Measurements from ENCODE around the gene NABP1.

The NABP1 gene

DNA sequence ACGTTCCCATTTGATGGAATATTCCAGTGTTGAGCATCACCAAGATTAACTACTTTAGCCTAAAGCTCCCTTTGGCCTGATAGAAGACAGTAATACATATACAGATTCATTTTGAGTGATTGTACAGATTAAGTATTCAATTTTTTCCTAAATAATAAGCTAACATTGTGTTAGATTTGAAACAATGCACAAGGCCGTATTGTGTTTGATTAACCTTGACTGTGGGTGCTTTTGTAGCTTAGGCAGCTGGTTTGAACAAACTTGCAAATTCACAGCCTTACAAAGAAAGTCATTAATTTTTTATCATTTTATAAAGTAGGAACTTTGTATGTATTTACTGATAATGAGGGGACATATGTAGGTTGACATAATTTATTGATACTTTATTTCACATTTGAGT lies 29.6 kb downstream of the NABP1 start:
- DNase-seq (ENCODE audit: low read depth), result no peak

DNA sequence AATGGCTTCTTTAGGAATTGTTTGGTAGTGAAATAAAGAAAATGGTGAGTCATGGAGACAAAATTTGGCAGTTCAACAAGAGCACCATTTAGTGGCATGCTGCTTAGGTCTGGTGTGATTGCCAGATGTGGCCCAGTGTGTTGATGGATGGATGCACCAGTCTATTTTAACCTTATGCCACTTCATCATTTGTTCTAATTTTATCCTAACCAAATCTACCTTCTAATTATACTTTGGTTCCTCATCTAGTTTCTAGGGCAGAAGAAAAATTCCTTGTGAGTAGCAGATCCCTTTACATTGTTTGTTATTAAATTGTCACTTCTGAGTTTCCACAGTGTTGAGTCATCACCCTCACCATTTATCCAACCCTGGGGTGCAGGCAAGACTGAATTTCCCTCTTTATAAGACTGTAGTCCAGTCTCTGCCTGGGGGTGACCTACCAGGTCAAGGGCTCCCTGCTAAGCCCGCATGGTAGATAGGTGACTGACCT lies 32.5 kb downstream of the NABP1 start:
- no peak for DNase-seq (ENCODE audit: low read depth)

DNA sequence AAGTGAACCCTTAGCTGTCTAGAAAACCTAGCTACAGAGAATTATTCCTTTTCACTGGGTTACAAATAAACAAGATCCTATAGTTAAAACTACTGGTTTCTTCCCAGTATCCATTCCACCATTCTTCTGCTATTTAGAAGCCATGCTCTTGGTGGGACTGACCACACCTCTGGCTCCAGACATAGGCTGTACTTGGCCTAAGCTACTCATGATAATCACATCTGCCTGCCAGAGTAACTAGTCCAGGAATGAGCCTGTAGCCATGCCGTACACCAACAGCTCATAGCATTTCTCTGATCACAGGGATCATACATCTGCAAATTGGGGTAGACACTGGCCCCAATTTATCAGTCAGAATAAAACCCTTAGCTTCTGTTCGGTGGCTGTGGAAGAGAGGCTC lies 33.7 kb downstream of the NABP1 start:
- no peak for DNase-seq (ENCODE audit: low read depth)

DNA sequence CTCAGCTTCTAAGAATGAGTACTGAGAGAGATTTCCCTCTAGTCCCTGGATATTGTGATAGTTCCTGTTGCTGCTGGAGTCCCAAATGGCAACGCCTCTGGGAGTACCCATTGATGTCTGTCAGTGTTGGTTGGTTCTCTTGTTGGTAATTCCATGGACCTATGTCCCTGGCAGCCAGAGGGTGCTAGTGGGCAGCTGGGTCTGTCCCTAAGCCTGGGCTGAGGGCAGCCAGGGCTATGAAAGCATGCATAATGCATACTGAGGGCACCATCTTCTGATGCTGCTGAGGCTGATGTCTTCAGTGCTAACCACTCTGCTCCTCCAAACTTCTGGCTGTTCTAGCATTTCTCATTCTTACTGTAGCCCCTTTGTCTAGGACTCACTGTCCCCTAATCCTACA lies 35.9 kb downstream of the NABP1 start:
- no peak for DNase-seq (ENCODE audit: low read depth)

DNA sequence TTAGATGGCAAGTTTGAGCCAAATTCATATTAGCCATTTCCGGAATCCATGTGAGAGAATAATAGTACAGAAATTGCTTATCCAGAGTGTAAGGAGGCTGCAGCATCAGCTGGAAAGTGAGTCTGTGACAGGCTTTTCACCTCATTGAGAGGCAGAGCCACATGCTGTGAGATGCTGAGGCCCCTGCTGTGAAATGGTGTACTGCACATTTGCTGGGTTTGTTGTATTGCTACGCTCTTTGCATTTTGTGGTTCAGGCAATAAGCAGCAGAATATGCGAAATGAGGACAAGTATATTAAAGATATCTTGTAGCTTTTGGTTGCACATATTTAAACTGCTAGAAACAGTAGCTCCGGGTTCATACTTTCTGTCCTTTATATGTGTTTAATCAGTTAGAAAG lies 37.0 kb downstream of the NABP1 start:
- no peak for DNase-seq (ENCODE audit: low read depth)

DNA sequence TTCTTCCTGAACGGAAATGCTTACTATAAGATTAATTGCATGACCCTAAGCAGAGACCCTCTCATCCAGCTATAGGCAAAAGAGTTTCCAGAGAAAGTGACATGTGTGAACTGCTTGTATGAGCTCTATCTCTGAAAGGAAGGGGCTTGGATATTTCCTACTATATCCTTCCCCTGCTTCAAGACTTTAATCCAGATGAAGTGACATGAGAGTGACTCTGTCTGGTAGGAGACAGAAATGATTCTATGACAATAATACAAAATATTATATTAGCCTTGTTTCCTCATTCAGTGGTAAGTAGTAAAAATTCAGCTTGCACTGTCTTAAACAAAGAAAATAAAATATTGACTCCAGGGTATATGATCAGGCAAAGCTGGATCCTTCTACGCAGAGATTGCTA lies 37.5 kb downstream of the NABP1 start:
- no peak for DNase-seq (ENCODE audit: low read depth)

DNA sequence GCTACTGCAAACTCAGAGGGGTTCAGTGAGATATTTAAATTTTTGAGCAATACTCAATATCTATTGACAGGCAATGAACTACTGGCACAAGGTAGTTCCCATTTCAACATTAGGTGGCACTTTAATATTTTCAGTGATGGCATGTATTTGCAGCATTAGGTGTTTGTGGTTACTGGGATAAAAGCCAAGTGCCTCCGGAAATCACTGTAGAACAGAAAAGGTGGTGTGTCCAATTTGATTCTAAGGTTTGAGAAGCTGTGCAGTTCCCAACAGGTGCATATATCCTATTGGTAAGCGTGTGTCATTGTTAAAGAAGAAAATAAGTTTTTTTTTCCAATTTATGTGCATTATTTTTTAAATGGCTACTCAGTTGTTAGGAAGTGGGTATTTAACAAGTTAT lies 41.3 kb downstream of the NABP1 start:
- DNase-seq (ENCODE audit: low read depth), result no peak

DNA sequence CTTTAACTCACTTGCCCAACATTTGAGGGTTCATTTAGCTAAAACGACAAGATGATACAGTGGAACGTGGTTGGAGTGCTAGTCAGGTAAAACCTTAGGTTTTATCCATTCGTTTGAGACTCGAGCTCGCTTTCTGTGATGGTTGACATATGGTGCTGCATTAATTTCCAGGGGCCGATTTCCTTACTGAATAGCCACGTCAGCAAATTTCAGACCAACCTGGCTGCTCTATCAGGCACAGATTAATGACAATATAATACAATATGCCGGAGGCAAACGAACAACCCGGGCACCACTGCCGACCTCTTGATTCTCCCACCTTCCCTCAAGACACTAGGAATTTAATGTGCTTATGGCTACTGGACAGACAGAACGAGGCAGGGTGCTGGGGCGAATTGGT lies 42.0 kb downstream of the NABP1 start:
- no peak for DNase-seq (ENCODE audit: low read depth)

DNA sequence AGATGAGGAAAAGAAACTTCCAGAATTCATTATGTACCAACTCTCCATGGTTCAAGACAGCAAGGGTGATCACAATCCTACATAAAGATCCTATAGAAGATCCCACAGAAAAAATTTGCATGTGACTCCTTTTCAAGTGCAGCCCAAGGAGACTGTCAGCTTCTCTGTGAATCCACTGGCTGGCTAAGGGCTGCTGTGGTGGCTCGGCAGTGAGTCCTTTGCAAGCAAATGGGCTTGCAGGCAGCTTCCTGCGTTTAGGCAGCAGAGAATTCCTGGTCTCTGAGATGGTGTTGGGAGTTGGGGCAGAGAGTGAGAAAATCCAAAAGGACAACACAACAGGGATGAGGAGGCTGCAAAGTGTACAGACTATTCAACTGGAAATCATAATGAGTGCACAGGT lies 43.4 kb downstream of the NABP1 start:
- no peak for DNase-seq (ENCODE audit: low read depth)

DNA sequence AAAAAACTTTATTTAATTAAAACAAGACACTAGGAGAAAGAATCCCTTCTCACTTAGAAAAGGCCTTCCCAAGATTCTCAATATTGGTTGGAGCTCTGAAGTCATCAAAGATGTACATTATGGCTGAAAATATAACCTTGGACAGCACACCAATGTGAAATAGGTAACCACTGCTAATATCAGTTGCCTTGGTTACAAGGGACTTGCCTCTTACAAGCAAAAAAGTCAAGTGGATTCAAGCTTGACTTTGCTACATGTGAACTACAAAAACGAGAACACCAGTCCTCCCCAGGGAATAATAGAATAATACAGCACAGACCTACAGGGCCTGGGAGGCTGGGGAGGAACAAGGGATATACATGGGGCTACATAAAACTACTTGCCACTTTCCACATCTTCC lies 46.1 kb downstream of the NABP1 start:
- DNase-seq (ENCODE audit: low read depth), result no peak

DNA sequence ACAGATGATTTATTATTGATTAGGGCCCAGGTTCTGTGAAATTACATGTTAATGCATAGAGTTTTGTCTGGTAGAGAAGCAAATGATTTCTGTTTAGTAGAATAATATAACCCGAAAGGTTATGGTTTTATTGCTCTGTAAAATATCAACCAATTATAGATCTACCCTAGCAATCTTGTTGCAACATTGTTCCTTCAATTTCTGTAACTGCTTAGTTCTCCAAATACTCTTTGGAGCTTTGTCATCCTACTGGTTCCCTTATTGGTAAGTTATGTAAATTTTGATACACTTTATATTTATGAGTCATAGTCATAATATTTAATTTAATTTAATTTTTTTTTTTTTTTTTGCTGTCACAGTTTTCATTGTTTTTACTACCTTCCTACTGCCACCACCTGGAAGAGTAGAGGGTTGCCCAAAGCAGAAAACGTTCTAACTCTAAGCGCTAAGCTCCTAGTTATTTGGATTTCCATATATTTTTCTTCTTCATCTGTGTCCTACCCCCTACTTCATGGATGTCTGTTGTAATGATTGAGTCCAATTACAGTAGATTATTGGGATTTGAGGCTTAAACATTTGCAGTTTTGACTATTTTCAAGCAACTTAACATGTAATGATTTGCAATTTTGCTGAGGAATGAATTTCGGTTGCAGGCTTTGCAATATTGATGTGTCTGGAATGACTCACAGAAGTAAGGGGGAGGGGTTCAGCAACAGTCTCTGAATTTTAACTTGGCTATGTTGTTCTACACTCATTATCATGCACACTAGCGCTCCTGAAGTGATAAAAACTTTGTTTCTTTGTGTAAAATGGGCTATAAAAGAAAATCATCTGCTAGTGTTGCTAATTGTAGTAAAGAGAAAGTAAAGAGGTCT lies 51.1 kb downstream of the NABP1 start:
- DNase-seq (ENCODE audit: low read depth), result no peak

DNA sequence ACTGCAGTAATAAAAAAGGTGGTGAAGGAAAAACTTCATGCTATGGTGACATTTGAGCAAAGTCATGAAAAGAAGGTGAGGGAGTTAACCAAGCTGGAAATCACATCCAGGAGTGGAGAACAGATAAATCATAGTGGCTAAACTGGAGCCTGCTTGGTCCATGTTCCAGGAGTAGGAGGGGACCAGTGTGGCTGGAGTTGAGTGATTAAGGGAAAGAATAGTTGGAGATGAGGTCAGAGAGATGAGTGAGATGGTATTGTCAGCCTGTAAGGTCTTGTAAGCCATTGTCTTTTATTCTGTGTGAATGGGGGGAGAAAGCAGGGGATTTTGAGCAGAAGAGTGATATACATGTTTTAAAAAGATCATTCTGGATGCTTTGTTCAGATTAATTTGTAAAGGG lies 52.3 kb downstream of the NABP1 start:
- DNase-seq (ENCODE audit: low read depth), result no peak
